SK-N-SH treated with all-trans-retinoic acid at 6 μM for 48 hours (cell line): ENCODE results near the gene SLC4A5.

Experiments
- ATAC-seq: fragments of 200-7000 bp; cut with Tn5 transposase; 3 replicates; pipeline ENCODE4 v1.9.1; 2020; ENCODE audit warnings: mild to moderate bottlenecking, moderate library complexity
- ARNTL ChIP-seq: fragments of 450-650 bp; formaldehyde crosslinking; IDR thresholded peaks from 2 replicates; pipeline ENCODE4 v1.5.0; 2020; ENCODE audit warnings: low read depth, mild to moderate bottlenecking, moderate library complexity, borderline replicate concordance
- CSDC2 ChIP-seq: fragments of 250-450 bp; sonication (Bioruptor Pico); IDR thresholded peaks from 2 replicates; pipeline ENCODE4 v1.5.0; 2020; ENCODE audit warnings: mild to moderate bottlenecking, moderate library complexity
- ESRRG ChIP-seq: fragments of 250-450 bp; sonication (Bioruptor Pico); IDR thresholded peaks from 2 replicates; pipeline ENCODE4 v1.6.1; 2021; ENCODE audit warnings: mild to moderate bottlenecking
- GLIS3 ChIP-seq: fragments of 250-450 bp; sonication (Bioruptor Pico); IDR thresholded peaks from 2 replicates; pipeline ENCODE4 v1.5.0; 2020; ENCODE audit warnings: mild to moderate bottlenecking, moderate library complexity
- ISL1 ChIP-seq: fragments of 250-450 bp; sonication (Bioruptor Pico); IDR thresholded peaks from 2 replicates; pipeline ENCODE4 v2.1.2; 2022; ENCODE audit warnings: mild to moderate bottlenecking, moderate library complexity
- OSR1 ChIP-seq: fragments of 250-450 bp; sonication (Bioruptor Pico); IDR thresholded peaks from 2 replicates; pipeline ENCODE4 v1.8.0; 2022; ENCODE audit warnings: moderate library complexity, mild to moderate bottlenecking, inconsistent platforms
- PPARA ChIP-seq: fragments of 250-450 bp; sonication (Bioruptor Pico); IDR thresholded peaks from 2 replicates; pipeline ENCODE4 v1.5.0; 2020; ENCODE audit warnings: mild to moderate bottlenecking, borderline replicate concordance
- RARB ChIP-seq: fragments of 250-450 bp; sonication (Bioruptor Pico); IDR thresholded peaks from 2 replicates; pipeline ENCODE4 v1.8.0; 2021; ENCODE audit warnings: mild to moderate bottlenecking, moderate library complexity
- TCF4 ChIP-seq: fragments of 250-450 bp; sonication (Bioruptor Pico); IDR thresholded peaks from 2 replicates; pipeline ENCODE4 v1.8.0; 2021; ENCODE audit warnings: mild to moderate bottlenecking, moderate library complexity, borderline replicate concordance
- TOX ChIP-seq: fragments of 250-450 bp; sonication (Bioruptor Pico); IDR thresholded peaks from 2 replicates; pipeline ENCODE4 v1.8.0; 2021; ENCODE audit warnings: mild to moderate bottlenecking, moderate library complexity, borderline replicate concordance
- ZC3H10 ChIP-seq: fragments of 250-450 bp; sonication (Bioruptor Pico); IDR thresholded peaks from 2 replicates; pipeline ENCODE4 v1.5.1; 2021; ENCODE audit warnings: mild to moderate bottlenecking, moderate library complexity
- ZFP30 ChIP-seq: fragments of 450-650 bp; formaldehyde crosslinking; IDR thresholded peaks from 2 replicates; pipeline ENCODE4 v1.5.0; 2022; ENCODE audit warnings: mild to moderate bottlenecking, moderate library complexity
- ZNF70 ChIP-seq: fragments of 450-650 bp; formaldehyde crosslinking; IDR thresholded peaks from 2 replicates; pipeline ENCODE4 v1.5.0; 2020; ENCODE audit warnings: mild to moderate bottlenecking, moderate library complexity
- ZNF8 ChIP-seq: fragments of 450-650 bp; formaldehyde crosslinking; IDR thresholded peaks from 2 replicates; pipeline ENCODE4 v1.5.0; 2020; ENCODE audit warnings: mild to moderate bottlenecking, moderate library complexity
- TF ChIP-seq, protein P1 (sequence below): fragments of 250-450 bp; sonication (Bioruptor Pico); IDR thresholded peaks from 2 replicates; pipeline ENCODE4 v1.5.1; 2021; ENCODE audit warnings: mild to moderate bottlenecking, moderate library complexity
- TF ChIP-seq, protein P2 (sequence below): fragments of 250-450 bp; sonication (Bioruptor Pico); IDR thresholded peaks from 2 replicates; pipeline ENCODE4 v1.8.0; 2021; ENCODE audit warnings: low read depth, mild to moderate bottlenecking, moderate library complexity, borderline replicate concordance
- TF ChIP-seq, protein P3 (sequence below): fragments of 250-450 bp; sonication (Bioruptor Pico); IDR thresholded peaks from 2 replicates; pipeline ENCODE4 v1.8.0; 2020; ENCODE audit warnings: mild to moderate bottlenecking, moderate library complexity, borderline replicate concordance
- TF ChIP-seq, protein P4 (sequence below): fragments of 250-450 bp; sonication (Bioruptor Pico); IDR thresholded peaks from 2 replicates; pipeline ENCODE4 v1.5.0; 2020; ENCODE audit warnings: mild to moderate bottlenecking, moderate library complexity

The SLC4A5 gene

DNA sequence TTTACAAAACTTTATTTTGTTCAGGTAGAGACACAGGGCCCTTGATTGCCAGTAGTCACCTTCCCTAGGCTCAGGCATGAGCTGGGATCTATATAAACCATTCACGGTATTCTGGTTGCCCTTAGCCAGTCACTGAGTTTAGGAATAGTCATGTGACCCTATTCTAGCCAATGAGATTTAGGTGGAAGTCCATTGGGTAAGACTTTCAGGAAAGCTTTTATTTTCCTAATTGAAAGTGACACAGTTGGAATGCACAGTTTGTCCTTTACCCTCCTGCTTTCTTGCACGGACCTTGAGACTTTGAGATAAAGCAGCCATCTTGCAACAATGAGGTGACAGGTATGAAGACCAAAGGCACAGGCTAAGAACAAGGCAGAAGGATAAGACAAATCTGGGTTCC is 21.5 kb downstream of the SLC4A5 start:
- TF ChIP-seq ARNTL (no peak), ZFP30 (CRISPR knock-in tag) (no peak), ZC3H10 (CRISPR knock-in tag) (no peak)
- TF ChIP-seq, all 23 proteins: peak for 0
- ATAC-seq = no peak

DNA sequence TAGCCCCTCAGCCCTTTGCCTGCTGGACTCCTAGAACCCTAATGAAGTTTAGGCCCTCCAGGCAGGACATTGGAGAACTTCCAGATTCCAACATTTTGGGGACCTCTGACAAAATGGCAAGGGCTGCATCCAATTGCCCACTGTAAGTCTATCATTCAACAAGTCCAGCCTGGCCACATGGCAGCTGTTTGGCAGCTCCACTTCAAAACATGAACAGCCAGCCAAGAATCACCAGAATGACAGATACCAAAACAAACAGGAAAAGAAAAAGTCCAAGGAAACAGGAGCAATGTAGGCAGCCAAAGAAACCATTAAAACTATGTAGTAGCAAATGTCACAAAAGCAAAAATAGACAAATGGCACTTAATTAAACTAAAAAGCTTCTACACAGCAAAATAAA is 25.5 kb downstream of the SLC4A5 start:
- TF ChIP-seq ZNF8 (CRISPR knock-in tag) (no peak), OSR1 (CRISPR knock-in tag) (no peak), TOX (CRISPR knock-in tag) (no peak), CSDC2 (no peak), TCF4 (CRISPR knock-in tag) (no peak), ESRRG (no peak), ARNTL (no peak), RARB (CRISPR knock-in tag) (no peak), ZFP30 (CRISPR knock-in tag) (no peak), ZC3H10 (CRISPR knock-in tag) (no peak), ZNF70 (no peak), ISL1 (no peak), PPARA (CRISPR knock-in tag) (no peak), GLIS3 (CRISPR knock-in tag) (no peak)
- TF ChIP-seq, protein P1, sequence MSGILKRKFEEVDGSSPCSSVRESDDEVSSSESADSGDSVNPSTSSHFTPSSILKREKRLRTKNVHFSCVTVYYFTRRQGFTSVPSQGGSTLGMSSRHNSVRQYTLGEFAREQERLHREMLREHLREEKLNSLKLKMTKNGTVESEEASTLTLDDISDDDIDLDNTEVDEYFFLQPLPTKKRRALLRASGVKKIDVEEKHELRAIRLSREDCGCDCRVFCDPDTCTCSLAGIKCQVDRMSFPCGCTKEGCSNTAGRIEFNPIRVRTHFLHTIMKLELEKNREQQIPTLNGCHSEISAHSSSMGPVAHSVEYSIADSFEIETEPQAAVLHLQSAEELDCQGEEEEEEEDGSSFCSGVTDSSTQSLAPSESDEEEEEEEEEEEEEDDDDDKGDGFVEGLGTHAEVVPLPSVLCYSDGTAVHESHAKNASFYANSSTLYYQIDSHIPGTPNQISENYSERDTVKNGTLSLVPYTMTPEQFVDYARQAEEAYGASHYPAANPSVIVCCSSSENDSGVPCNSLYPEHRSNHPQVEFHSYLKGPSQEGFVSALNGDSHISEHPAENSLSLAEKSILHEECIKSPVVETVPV (CRISPR knock-in tag) = no peak
- TF ChIP-seq, protein P2, sequence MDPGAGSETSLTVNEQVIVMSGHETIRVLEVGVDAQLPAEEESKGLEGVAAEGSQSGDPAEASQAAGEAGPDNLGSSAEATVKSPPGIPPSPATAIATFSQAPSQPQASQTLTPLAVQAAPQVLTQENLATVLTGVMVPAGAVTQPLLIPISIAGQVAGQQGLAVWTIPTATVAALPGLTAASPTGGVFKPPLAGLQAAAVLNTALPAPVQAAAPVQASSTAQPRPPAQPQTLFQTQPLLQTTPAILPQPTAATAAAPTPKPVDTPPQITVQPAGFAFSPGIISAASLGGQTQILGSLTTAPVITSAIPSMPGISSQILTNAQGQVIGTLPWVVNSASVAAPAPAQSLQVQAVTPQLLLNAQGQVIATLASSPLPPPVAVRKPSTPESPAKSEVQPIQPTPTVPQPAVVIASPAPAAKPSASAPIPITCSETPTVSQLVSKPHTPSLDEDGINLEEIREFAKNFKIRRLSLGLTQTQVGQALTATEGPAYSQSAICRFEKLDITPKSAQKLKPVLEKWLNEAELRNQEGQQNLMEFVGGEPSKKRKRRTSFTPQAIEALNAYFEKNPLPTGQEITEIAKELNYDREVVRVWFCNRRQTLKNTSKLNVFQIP = no peak
- TF ChIP-seq, protein P3, sequence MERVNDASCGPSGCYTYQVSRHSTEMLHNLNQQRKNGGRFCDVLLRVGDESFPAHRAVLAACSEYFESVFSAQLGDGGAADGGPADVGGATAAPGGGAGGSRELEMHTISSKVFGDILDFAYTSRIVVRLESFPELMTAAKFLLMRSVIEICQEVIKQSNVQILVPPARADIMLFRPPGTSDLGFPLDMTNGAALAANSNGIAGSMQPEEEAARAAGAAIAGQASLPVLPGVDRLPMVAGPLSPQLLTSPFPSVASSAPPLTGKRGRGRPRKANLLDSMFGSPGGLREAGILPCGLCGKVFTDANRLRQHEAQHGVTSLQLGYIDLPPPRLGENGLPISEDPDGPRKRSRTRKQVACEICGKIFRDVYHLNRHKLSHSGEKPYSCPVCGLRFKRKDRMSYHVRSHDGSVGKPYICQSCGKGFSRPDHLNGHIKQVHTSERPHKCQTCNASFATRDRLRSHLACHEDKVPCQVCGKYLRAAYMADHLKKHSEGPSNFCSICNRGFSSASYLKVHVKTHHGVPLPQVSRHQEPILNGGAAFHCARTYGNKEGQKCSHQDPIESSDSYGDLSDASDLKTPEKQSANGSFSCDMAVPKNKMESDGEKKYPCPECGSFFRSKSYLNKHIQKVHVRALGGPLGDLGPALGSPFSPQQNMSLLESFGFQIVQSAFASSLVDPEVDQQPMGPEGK (CRISPR knock-in tag) = no peak
- TF ChIP-seq, protein P4, sequence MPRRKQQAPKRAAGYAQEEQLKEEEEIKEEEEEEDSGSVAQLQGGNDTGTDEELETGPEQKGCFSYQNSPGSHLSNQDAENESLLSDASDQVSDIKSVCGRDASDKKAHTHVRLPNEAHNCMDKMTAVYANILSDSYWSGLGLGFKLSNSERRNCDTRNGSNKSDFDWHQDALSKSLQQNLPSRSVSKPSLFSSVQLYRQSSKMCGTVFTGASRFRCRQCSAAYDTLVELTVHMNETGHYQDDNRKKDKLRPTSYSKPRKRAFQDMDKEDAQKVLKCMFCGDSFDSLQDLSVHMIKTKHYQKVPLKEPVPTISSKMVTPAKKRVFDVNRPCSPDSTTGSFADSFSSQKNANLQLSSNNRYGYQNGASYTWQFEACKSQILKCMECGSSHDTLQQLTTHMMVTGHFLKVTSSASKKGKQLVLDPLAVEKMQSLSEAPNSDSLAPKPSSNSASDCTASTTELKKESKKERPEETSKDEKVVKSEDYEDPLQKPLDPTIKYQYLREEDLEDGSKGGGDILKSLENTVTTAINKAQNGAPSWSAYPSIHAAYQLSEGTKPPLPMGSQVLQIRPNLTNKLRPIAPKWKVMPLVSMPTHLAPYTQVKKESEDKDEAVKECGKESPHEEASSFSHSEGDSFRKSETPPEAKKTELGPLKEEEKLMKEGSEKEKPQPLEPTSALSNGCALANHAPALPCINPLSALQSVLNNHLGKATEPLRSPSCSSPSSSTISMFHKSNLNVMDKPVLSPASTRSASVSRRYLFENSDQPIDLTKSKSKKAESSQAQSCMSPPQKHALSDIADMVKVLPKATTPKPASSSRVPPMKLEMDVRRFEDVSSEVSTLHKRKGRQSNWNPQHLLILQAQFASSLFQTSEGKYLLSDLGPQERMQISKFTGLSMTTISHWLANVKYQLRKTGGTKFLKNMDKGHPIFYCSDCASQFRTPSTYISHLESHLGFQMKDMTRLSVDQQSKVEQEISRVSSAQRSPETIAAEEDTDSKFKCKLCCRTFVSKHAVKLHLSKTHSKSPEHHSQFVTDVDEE (CRISPR knock-in tag) = no peak
- TF ChIP-seq, all 23 proteins: peak for 0
- ATAC-seq = no peak

DNA sequence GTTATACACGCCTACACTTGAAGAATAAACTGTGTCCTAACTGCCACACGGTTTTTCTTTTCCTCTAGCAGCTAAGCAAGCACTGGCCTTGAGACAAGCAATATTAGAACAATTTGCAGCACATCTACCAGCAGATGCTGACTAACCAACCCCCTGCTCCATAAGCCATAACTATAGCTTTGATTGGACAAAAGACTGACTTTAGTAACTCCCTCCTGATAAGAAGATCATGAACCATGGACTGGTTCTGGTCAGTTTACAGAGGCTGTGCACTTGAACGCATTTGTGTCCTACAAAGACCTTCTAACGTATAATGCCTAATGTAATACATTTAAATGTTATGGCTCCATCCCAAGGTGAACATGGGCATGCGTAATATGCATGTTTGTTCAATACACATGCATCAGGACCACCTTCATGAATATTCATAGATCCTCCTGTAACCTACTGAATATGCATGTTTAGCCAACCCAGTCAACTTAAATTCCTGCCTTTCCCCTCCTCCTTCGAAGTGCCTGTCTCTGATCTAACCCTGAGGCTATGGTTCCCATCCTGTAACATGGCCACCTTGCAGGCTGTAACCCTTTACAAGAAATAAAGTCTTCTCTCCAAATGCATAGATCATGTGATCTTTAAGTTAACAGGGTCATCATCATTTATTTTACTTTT is 26.5 kb downstream of the SLC4A5 start:
- ATAC-seq = no peak
- TF ChIP-seq ZFP30 (CRISPR knock-in tag) (no peak), ZNF8 (CRISPR knock-in tag) (no peak), ESRRG (no peak)
- TF ChIP-seq, protein P2 = no peak
- TF ChIP-seq, protein P4 (CRISPR knock-in tag) = no peak
